ENCODE results near the gene RELN. TPM values are rescaled to one million over a fixed set of nuclear protein-coding genes. Genes with fewer than 3 reads are reported as not detected.

The RELN gene
- total and polyA plus RNA-seq, 9 of the 15 experiments (the other 6 are each of a cell fraction or from before 2014, with no cell fraction given): 12.9 to 43.2 (median 18.1) TPM

GRCh38 chr7:103622274-103622673, 367.2 kb downstream of the RELN start:
- Histone ChIP-seq H3K9me3 (replicated peaks; ENCODE audit: control insufficient read depth, insufficient read depth, low read depth, low read length) (no peaks in the 10 kb centered on the region), H4K20me1 (replicated peaks; ENCODE audit: control insufficient read depth, insufficient read depth, low read length) (no peaks in the 10 kb centered on the region), H2AFZ (ENCODE audit: low read depth, low read length) (no peak overlapping the region), H3K79me2 (ENCODE audit: control insufficient read depth, insufficient read depth, low read length) (no peaks in the 10 kb centered on the region), H3K36me3 (ENCODE audit: control insufficient read depth, insufficient read depth, low read length) (no peaks in the 10 kb centered on the region; the same call in 2 of the 3 replicates), H3K9me1 (ENCODE audit: control insufficient read depth, insufficient read depth, low read length) (no peaks in the 10 kb centered on the region), H3K27me3 (ENCODE audit: control insufficient read depth in 2 of 2, insufficient read depth in 2 of 2, low read length in 2 of 2) (no peaks in the 10 kb centered on the region), H3K4me1 (replicated peaks in 1 of 2; ENCODE audit: control insufficient read depth in 2 of 2, insufficient read depth in 2 of 2, low read length in 2 of 2) (no peaks in the 10 kb centered on the region; a peak in 1 of 5 replicates), H3K4me2 (ENCODE audit: insufficient read depth, low read length) (no peak overlapping the region), H3K27ac (ENCODE audit: extremely low read depth, low read depth, low read length) (no peak overlapping the region), H3K9ac (ENCODE audit: insufficient read depth in 1 of 2, low read depth in 2 of 2, low read length in 2 of 2) (no peak overlapping the region), H3K4me3 (no peak overlapping the region)
- TF ChIP-seq TCF7L2 (IDR thresholded peaks at IDR 0.05; ENCODE audit: low read depth, low read length): no peak
- no peak for TF ChIP-seq ATF6 (CRISPR knock-in tag; IDR thresholded peaks at IDR 0.05)
- TF ChIP-seq ARID2 (IDR thresholded peaks at IDR 0.05): no peak
- TF ChIP-seq ZBTB5 (IDR thresholded peaks at IDR 0.05): no peak
- no peak for TF ChIP-seq GABPB2 (CRISPR knock-in tag; conservative IDR thresholded peaks at IDR 0.05)
- no peak for TF ChIP-seq SNRNP70 (optimal IDR thresholded peaks at IDR 0.05; ENCODE audit: low read depth, low read length)
- no peak for TF ChIP-seq ZNF696 (CRISPR knock-in tag; conservative IDR thresholded peaks at IDR 0.05)
- no peak for TF ChIP-seq RBM22 (IDR thresholded peaks at IDR 0.05; ENCODE audit: low read depth, low read length, poor library complexity, severe bottlenecking)
- FAIRE-seq (no peak), DNase-seq (ENCODE audit: extremely low read depth in 1 of 4, low spot score in 3 of 4) (no peak), ATAC-seq (no peak)
- in situ Hi-C loops (cut with MboI): no loop called here
- CTCF ChIA-PET (ENCODE audit: low intra/inter-chr PET ratio): no interaction called here
- POLR2A ChIA-PET: interaction anchor here (0.7 to 1.7 kb wide), 3 partner anchors 9 to 462 kb away, joined by 3 to 5 read pairs (median 3); no protein-coding TSS in a partner anchor
- BruUV-seq (replicated peaks): no TSS peak
- intact Hi-C loops (cut with micrococcal nuclease): no loop called here
